MM.1S (cell line): ENCODE results near the gene APOA5.

Experiments used
- CTCF ChIP-seq: fragments of 300-600 bp; sonication (generic); IDR thresholded peaks from 2 replicates; pipeline ENCODE4 v1.5.1; 2016; ENCODE audit warnings: antibody characterized with exemption, low read length, mixed read lengths
- EZH2 ChIP-seq: fragments of 300-600 bp; sonication (generic); optimal IDR thresholded peaks from 2 replicates; pipeline ENCODE3; 2017; ENCODE audit warnings: low read depth, mild to moderate bottlenecking, antibody characterized with exemption, low read length, mixed read lengths
- EZH2phosphoT487 ChIP-seq: fragments of 300-600 bp; sonication (generic); IDR thresholded peaks from 2 replicates; pipeline ENCODE4 v1.6.1; 2018; ENCODE audit warnings: antibody characterized with exemption, low read length

- TF ChIP-seq EZH2phosphoT487 (no peak), CTCF (no peak), EZH2 (no peak)
Measured at GRCh38 chr11:116840746-116841296, 49.1 kb upstream of the APOA5 start.
